Measurements from ENCODE around the gene ITGB1BP1.

Gene ITGB1BP1

GRCh38 chr2:9370746-9371145 is 52.6 kb downstream of the ITGB1BP1 start:
- Histone ChIP-seq H3K27ac (ENCODE audit: insufficient read depth in 1 of 2, low read depth in 1 of 2, low read length in 2 of 2, poor library complexity in 1 of 2, severe bottlenecking in 2 of 2) (no peak overlapping the region), H3K27me3 (replicated peaks in 2 of 5; ENCODE audit: control insufficient read depth in 4 of 5, insufficient read depth in 5 of 5, low read length in 4 of 5) (no peaks in the 10 kb centered on the region), H3K36me3 (ENCODE audit: control insufficient read depth in 4 of 4, insufficient read depth in 4 of 4, low read length in 3 of 4) (peaks cover 0 to 16% (median under 1%) of the 10 kb centered on the region in 4 experiments), H3K9me3 (ENCODE audit: control extremely low read depth in 1 of 5, control insufficient read depth in 4 of 5, insufficient read depth in 2 of 5, low read depth in 1 of 5, low read length in 4 of 5) (no peaks in the 10 kb centered on the region), H3K4me1 (ENCODE audit: control extremely low read depth in 1 of 4, control insufficient read depth in 4 of 4, insufficient read depth in 4 of 4, low read length in 3 of 4) (no peaks in the 10 kb centered on the region), H3K4me3 (ENCODE audit: control insufficient read depth in 1 of 7, extremely low read depth in 1 of 7, insufficient read depth in 4 of 7, low read depth in 2 of 7, low read length in 6 of 7) (no peak overlapping the region)
- ChIA-PET POLR2A (no interaction called here), CTCF (interaction anchor here (0.9 to 2.8 kb wide), 7 partner anchors 10 to 228 kb away, joined by 3 to 9 read pairs (median 5); no protein-coding TSS in a partner anchor)
- 99% methylated on average over 11 of the region's 11 CpGs for WGBS (ENCODE audit: insufficient coverage)
- no peak for DNase-seq

- H3K27ac ChIP-seq (ENCODE audit: insufficient read depth in 1 of 2, low read depth in 1 of 2, low read length in 2 of 2, poor library complexity in 1 of 2, severe bottlenecking in 2 of 2): no peak overlapping the region
- CTCF ChIA-PET: interaction anchor here (2.0 kb wide), 1 partner anchor 10 kb away, joined by 6 read pairs; no protein-coding TSS in a partner anchor
Observed at GRCh38 chr2:9366026-9366425, 57.3 kb downstream of the ITGB1BP1 start.

GRCh38 chr2:9365498-9366019 is 57.8 kb downstream of the ITGB1BP1 start:
- DNase-seq: no peak
- no peak overlapping the region for H3K27ac ChIP-seq (ENCODE audit: insufficient read depth in 1 of 2, low read depth in 1 of 2, low read length in 2 of 2, poor library complexity in 1 of 2, severe bottlenecking in 2 of 2)
- no peak overlapping the region for H3K4me3 ChIP-seq (ENCODE audit: control insufficient read depth in 1 of 7, extremely low read depth in 1 of 7, insufficient read depth in 4 of 7, low read depth in 2 of 7, low read length in 6 of 7)
- H3K4me1 ChIP-seq (ENCODE audit: control extremely low read depth in 1 of 4, control insufficient read depth in 4 of 4, insufficient read depth in 4 of 4, low read length in 3 of 4): no peaks in the 10 kb centered on the region
- ChIA-PET CTCF (interaction anchor here (2.0 kb wide), 1 partner anchor 10 kb away, joined by 6 read pairs; no protein-coding TSS in a partner anchor), POLR2A (no interaction called here)
- 96% methylated on average over 8 of the region's 8 CpGs for WGBS (ENCODE audit: insufficient coverage)
- H3K36me3 ChIP-seq (ENCODE audit: control insufficient read depth in 4 of 4, insufficient read depth in 4 of 4, low read length in 3 of 4): peaks cover 0 to 14% (median 3%) of the 10 kb centered on the region in 4 experiments
- no peaks in the 10 kb centered on the region for H3K27me3 ChIP-seq (replicated peaks in 2 of 5; ENCODE audit: control insufficient read depth in 4 of 5, insufficient read depth in 5 of 5, low read length in 4 of 5)
- no peaks in the 10 kb centered on the region for H3K9me3 ChIP-seq (ENCODE audit: control extremely low read depth in 1 of 5, control insufficient read depth in 4 of 5, insufficient read depth in 2 of 5, low read depth in 1 of 5, low read length in 4 of 5)

More at GRCh38 chr2:9366026-9366425, 57.3 kb downstream of the ITGB1BP1 start:
- Histone ChIP-seq H3K27me3 (replicated peaks in 2 of 5; ENCODE audit: control insufficient read depth in 4 of 5, insufficient read depth in 5 of 5, low read length in 4 of 5) (no peaks in the 10 kb centered on the region), H3K4me1 (ENCODE audit: control extremely low read depth in 1 of 4, control insufficient read depth in 4 of 4, insufficient read depth in 4 of 4, low read length in 3 of 4) (no peaks in the 10 kb centered on the region), H3K9me3 (ENCODE audit: control extremely low read depth in 1 of 5, control insufficient read depth in 4 of 5, insufficient read depth in 2 of 5, low read depth in 1 of 5, low read length in 4 of 5) (no peaks in the 10 kb centered on the region), H3K4me3 (ENCODE audit: control insufficient read depth in 1 of 7, extremely low read depth in 1 of 7, insufficient read depth in 4 of 7, low read depth in 2 of 7, low read length in 6 of 7) (no peak overlapping the region), H3K36me3 (ENCODE audit: control insufficient read depth in 4 of 4, insufficient read depth in 4 of 4, low read length in 3 of 4) (peaks cover 0 to 14% (median 3%) of the 10 kb centered on the region in 4 experiments)
- WGBS (ENCODE audit: insufficient coverage): 95% methylated on average over 6 of the region's 6 CpGs
- POLR2A ChIA-PET: no interaction called here
- DNase-seq: no peak

GRCh38 chr2:9364791-9365497 is 58.4 kb downstream of the ITGB1BP1 start:
- Histone ChIP-seq H3K4me1 (ENCODE audit: control extremely low read depth in 1 of 4, control insufficient read depth in 4 of 4, insufficient read depth in 4 of 4, low read length in 3 of 4) (no peaks in the 10 kb centered on the region), H3K27me3 (replicated peaks in 2 of 5; ENCODE audit: control insufficient read depth in 4 of 5, insufficient read depth in 5 of 5, low read length in 4 of 5) (no peaks in the 10 kb centered on the region), H3K9me3 (ENCODE audit: control extremely low read depth in 1 of 5, control insufficient read depth in 4 of 5, insufficient read depth in 2 of 5, low read depth in 1 of 5, low read length in 4 of 5) (no peaks in the 10 kb centered on the region), H3K36me3 (ENCODE audit: control insufficient read depth in 4 of 4, insufficient read depth in 4 of 4, low read length in 3 of 4) (peaks cover 0 to 14% (median 4%) of the 10 kb centered on the region in 4 experiments), H3K27ac (ENCODE audit: insufficient read depth in 1 of 2, low read depth in 1 of 2, low read length in 2 of 2, poor library complexity in 1 of 2, severe bottlenecking in 2 of 2) (no peak overlapping the region), H3K4me3 (ENCODE audit: control insufficient read depth in 1 of 7, extremely low read depth in 1 of 7, insufficient read depth in 4 of 7, low read depth in 2 of 7, low read length in 6 of 7) (no peak overlapping the region)
- POLR2A ChIA-PET: no interaction called here
- WGBS (ENCODE audit: insufficient coverage): 93% methylated on average over 3 of the region's 4 CpGs
- CTCF ChIA-PET: interaction anchor here (1.0 to 2.0 kb wide), 3 partner anchors 9 to 222 kb away, joined by 3 to 6 read pairs (median 6); no protein-coding TSS in a partner anchor
- no peak for DNase-seq

GRCh38 chr2:9364373-9364772 is 59.0 kb downstream of the ITGB1BP1 start:
- CTCF ChIA-PET: interaction anchor here (1.0 to 1.8 kb wide), 2 partner anchors 37 to 221 kb away, joined by 3 to 6 read pairs; no protein-coding TSS in a partner anchor
- H3K4me1 ChIP-seq (ENCODE audit: control extremely low read depth in 1 of 4, control insufficient read depth in 4 of 4, insufficient read depth in 4 of 4, low read length in 3 of 4): no peaks in the 10 kb centered on the region
- POLR2A ChIA-PET: no interaction called here
- H3K36me3 ChIP-seq (ENCODE audit: control insufficient read depth in 4 of 4, insufficient read depth in 4 of 4, low read length in 3 of 4): peaks cover 0 to 14% (median 3%) of the 10 kb centered on the region in 4 experiments
- 91% methylated on average over 4 of the region's 4 CpGs for WGBS (ENCODE audit: insufficient coverage)
- no peak overlapping the region for H3K27ac ChIP-seq (ENCODE audit: insufficient read depth in 1 of 2, low read depth in 1 of 2, low read length in 2 of 2, poor library complexity in 1 of 2, severe bottlenecking in 2 of 2)
- no peak overlapping the region for H3K4me3 ChIP-seq (ENCODE audit: control insufficient read depth in 1 of 7, extremely low read depth in 1 of 7, insufficient read depth in 4 of 7, low read depth in 2 of 7, low read length in 6 of 7)
- H3K9me3 ChIP-seq (ENCODE audit: control extremely low read depth in 1 of 5, control insufficient read depth in 4 of 5, insufficient read depth in 2 of 5, low read depth in 1 of 5, low read length in 4 of 5): no peaks in the 10 kb centered on the region
- H3K27me3 ChIP-seq (replicated peaks in 2 of 5; ENCODE audit: control insufficient read depth in 4 of 5, insufficient read depth in 5 of 5, low read length in 4 of 5): no peaks in the 10 kb centered on the region
- DNase-seq: no peak

- Histone ChIP-seq H3K9me3 (ENCODE audit: control extremely low read depth in 1 of 5, control insufficient read depth in 4 of 5, insufficient read depth in 2 of 5, low read depth in 1 of 5, low read length in 4 of 5) (no peaks in the 10 kb centered on the region), H3K27ac (ENCODE audit: insufficient read depth in 1 of 2, low read depth in 1 of 2, low read length in 2 of 2, poor library complexity in 1 of 2, severe bottlenecking in 2 of 2) (no peak overlapping the region), H3K4me3 (ENCODE audit: control insufficient read depth in 1 of 7, extremely low read depth in 1 of 7, insufficient read depth in 4 of 7, low read depth in 2 of 7, low read length in 6 of 7) (no peak overlapping the region), H3K27me3 (replicated peaks in 2 of 5; ENCODE audit: control insufficient read depth in 4 of 5, insufficient read depth in 5 of 5, low read length in 4 of 5) (no peaks in the 10 kb centered on the region), H3K36me3 (ENCODE audit: control insufficient read depth in 4 of 4, insufficient read depth in 4 of 4, low read length in 3 of 4) (peaks cover 0 to 8% (median 3%) of the 10 kb centered on the region in 4 experiments), H3K4me1 (ENCODE audit: control extremely low read depth in 1 of 4, control insufficient read depth in 4 of 4, insufficient read depth in 4 of 4, low read length in 3 of 4) (no peaks in the 10 kb centered on the region)
- DNase-seq: no peak
- WGBS (ENCODE audit: insufficient coverage): 83% methylated on average over 1 of the region's 2 CpGs
- ChIA-PET CTCF (no interaction called here), POLR2A (no interaction called here)
Observed at GRCh38 chr2:9360701-9361100, 62.6 kb downstream of the ITGB1BP1 start.

- Histone ChIP-seq H3K9me3 (ENCODE audit: control extremely low read depth in 1 of 5, control insufficient read depth in 4 of 5, insufficient read depth in 2 of 5, low read depth in 1 of 5, low read length in 4 of 5) (no peaks in the 10 kb centered on the region), H3K27ac (ENCODE audit: insufficient read depth in 1 of 2, low read depth in 1 of 2, low read length in 2 of 2, poor library complexity in 1 of 2, severe bottlenecking in 2 of 2) (no peak overlapping the region), H3K27me3 (replicated peaks in 2 of 5; ENCODE audit: control insufficient read depth in 4 of 5, insufficient read depth in 5 of 5, low read length in 4 of 5) (no peaks in the 10 kb centered on the region), H3K36me3 (ENCODE audit: control insufficient read depth in 4 of 4, insufficient read depth in 4 of 4, low read length in 3 of 4) (peaks cover 0 to 6% (median 3%) of the 10 kb centered on the region in 4 experiments), H3K4me3 (ENCODE audit: control insufficient read depth in 1 of 7, extremely low read depth in 1 of 7, insufficient read depth in 4 of 7, low read depth in 2 of 7, low read length in 6 of 7) (no peak overlapping the region), H3K4me1 (ENCODE audit: control extremely low read depth in 1 of 4, control insufficient read depth in 4 of 4, insufficient read depth in 4 of 4, low read length in 3 of 4) (no peaks in the 10 kb centered on the region)
- no CpG with 5 or more reads among the region's 1 CpG for WGBS (ENCODE audit: insufficient coverage)
- POLR2A ChIA-PET: no interaction called here
- CTCF ChIA-PET: no interaction called here
- no peak for DNase-seq
Observed at GRCh38 chr2:9360110-9360509, 63.2 kb downstream of the ITGB1BP1 start.
